Skeletal muscle cell (primary cell): ENCODE measurements around the gene SLX4.
"Not testable (repeated sequence)": the region's sequence is repeated elsewhere in the genome, so short reads cannot be mapped to it uniquely, and the experiment has no call there.

Source experiments
- DNase-seq: peaks from one replicate; pipeline ENCODE4 v3.0.0-alpha.2; 2010; ENCODE audit warnings: low read depth
- H3K4me3 ChIP-seq: 2 replicates; pipeline ENCODE4 v1.5.1; 2011; ENCODE audit warnings: low read depth, mild to moderate bottlenecking, control low read depth, low read length, moderate library complexity

The SLX4 gene

DNA sequence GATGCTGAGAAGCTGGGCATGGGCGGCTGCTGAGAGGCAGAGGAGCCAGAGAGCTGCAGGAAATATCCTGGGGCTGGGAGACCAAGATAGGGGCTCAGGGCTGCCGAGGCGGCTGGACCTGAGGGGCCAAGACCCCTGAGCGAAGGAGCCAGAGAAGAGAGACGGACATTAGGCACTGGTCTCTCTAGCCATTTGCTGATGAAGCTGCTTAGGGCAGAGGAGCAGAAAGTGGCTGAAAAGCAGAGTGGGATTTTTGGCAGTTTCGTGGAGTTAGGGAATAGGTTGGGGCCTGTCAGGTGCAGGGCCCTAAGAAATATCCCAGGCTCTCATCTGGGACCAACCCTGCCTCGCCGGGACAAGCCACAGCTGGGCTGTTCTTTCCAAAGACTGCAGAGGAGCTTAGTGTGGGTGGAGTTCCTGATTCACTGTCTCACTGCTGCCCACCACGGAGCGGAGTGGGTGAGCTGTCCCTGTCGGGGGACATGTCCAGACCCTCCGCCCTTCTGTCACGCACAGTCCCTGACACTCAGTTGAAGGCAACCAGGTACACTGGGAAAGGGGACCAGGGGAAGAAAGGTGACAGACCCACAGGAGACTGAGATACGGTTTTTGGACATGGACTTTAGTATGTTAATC, 31.8 kb upstream of the SLX4 start:
- no peak for DNase-seq
- H3K4me3 ChIP-seq = no peak overlapping the region

- DNase-seq = no peak
- no peak overlapping the region for H3K4me3 ChIP-seq
These were observed 31.1 kb upstream of the SLX4 start for GRCh38 chr16:3642397-3643094.

DNA sequence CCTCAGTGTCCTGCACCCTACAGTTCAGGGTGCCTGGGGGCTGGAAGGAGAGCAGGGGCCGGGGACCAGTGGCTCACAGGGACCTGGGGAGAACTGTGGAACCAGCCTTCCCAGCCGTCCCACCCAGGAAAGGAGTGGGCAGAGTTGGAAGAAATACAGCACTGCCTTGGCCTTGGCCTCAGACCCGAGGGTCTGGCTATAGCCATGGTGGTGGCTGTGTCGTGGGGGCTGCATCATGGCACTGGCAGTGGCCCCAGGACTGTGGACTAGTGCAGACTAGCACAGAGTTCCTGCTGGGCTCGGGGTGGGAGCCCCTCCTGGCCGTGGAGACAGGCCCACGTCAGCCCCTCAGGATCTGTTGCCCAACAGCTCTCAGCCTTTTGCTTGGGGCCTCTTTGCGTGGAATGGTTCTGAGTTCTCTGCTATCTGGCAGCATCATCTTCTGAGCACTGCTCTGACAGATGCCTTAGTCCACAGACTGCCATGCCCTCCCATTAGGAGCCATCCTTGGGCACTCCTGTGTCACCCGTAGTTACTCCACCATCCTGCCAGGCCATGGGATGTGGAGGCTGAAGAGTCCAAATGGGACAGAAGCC, 30.5 kb upstream of the SLX4 start:
- no peak for DNase-seq
- H3K4me3 ChIP-seq = no peak overlapping the region

- DNase-seq = no peak
- no peak overlapping the region for H3K4me3 ChIP-seq
These were observed 29.5 kb upstream of the SLX4 start for GRCh38 chr16:3640632-3641501.

DNA sequence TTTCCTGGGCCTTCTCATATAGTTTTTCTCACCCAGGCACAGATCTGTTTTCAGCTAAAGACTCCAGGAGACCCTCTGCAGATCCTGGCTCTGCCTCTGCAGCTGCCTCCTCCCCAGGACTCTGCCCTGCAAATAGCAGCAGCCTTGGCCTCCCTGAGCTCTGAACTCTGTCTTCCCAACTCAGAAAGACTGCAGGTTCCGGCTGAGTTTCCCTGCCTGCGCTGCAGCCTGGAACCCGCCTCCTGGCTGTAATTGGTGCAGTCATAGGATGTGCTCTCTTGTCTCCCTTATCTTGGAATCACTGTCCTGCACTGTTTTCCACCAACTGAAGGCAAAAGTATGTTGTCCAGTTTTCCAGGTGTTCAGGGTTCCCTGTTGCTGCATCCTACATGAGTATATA, 28.8 kb upstream of the SLX4 start:
- DNase-seq = no peak
- H3K4me3 ChIP-seq = no peak overlapping the region

GRCh38 chr16:3638916-3639644, 27.7 kb upstream of the SLX4 start:
- no peak for DNase-seq
- no peak overlapping the region for H3K4me3 ChIP-seq

DNA sequence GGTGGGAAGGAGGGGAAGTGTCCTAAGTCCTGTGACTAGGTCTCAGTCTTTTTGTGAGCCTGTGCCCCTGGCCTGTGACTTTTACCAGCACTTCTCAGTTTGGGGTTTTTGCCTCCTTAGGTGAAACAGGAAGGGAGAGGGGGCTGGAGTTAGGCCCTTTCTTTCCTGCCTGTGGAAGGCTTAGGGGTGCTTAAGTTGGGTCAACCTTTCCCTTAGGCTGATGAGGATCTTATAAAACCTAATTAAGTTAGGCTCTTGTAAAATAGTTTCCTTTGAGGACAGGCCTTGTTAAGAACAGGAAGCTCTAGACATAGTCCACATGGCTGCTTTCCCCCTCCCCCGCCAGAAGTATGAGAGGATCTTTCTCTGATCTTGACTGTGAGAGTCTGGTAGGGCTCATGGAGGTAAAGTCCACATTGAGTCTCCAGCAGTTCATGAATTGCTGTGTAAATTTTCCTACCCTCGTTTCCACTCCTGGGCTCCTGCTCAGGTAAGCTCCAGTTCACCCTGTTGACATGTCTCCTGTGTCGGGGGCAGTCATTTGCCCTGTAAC, 26.0 kb upstream of the SLX4 start:
- no peak for DNase-seq
- H3K4me3 ChIP-seq = no peak overlapping the region

DNA sequence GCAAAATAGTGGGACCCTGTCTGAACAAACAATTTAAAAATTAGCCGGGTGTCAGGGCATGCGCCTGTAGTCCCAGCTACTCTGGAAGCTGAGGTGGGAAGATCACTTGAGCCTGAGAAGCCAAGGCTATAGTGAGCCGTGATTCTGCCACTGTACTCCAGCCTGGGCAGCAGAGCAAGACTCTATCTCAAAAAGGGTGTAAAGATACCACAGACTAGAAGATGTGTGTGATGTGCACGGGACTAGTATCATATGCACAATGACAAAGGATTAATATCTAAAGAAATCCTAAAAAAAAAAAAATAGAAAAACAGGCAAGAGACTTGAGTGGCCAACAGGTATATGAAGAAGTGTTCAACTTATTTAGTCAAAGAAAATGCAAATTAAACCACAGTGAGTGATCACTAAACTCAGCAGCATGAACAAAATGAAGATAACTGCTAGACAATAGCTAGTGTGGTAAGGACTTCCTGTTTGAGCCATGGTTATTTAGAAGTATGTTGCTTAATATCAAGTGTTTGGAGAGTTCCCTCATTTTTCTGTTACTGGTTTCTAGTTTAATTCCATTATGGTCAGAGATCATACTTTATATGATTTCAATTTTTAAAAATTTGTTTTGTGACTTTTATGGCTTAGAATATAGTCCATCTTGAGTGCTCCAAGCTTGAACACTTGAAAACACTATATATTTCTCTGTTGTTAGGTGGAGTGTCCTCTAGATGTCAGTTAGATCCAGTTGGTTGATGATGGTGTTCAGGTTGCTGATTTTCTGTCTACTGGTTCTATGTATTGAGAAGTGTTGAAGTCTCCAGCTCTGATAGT, 14.7 kb upstream of the SLX4 start:
- H3K4me3 ChIP-seq = no peak overlapping the region
- DNase-seq = no peak

DNA sequence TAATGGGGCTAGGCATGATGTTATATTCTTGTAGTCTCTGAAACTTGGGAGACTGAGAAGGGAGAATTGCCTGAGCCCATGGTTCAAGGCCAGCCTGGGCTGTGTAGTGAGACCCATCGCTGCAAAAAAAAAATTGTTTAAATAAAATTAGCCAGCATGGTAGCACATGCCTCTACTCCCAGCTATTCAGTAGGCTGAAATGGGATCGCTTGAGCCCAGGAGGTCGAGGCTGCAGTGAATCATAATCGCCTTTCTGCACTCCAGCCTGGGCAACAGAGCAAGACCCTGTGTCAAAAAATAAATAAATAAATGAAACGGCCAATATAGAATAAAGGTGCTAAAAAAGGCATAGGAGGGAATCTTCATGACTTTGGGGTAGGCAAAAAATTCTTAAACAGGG, 13.9 kb upstream of the SLX4 start:
- no peak overlapping the region for H3K4me3 ChIP-seq
- no peak for DNase-seq

GRCh38 chr16:3623642-3624041, 12.2 kb upstream of the SLX4 start:
- no peak for DNase-seq
- H3K4me3 ChIP-seq = no peak overlapping the region

DNA sequence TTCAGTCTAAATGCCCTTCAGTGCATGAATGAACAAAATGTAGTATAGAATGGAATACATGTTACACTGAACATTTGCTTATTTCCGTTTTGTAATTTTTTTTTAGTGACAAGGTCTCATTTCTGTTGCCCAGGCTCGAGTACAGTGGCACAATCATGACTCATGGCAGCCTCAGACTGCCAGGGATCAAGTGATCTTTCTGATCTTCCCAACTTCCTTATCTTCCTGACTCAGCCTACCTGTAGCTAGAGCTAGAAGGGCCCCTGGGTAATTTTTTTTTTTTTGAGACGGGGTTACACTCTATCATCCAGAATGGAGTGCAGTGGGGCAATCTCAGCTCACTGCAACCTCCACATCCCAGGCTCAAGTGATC, 7.3 kb upstream of the SLX4 start:
- no peak for DNase-seq
- no peak overlapping the region for H3K4me3 ChIP-seq

- H3K4me3 ChIP-seq = peak overlapping the region; percentile 97
- no peak for DNase-seq
These were observed 1.4 kb upstream of the SLX4 start for GRCh38 chr16:3612510-3613466.

DNA sequence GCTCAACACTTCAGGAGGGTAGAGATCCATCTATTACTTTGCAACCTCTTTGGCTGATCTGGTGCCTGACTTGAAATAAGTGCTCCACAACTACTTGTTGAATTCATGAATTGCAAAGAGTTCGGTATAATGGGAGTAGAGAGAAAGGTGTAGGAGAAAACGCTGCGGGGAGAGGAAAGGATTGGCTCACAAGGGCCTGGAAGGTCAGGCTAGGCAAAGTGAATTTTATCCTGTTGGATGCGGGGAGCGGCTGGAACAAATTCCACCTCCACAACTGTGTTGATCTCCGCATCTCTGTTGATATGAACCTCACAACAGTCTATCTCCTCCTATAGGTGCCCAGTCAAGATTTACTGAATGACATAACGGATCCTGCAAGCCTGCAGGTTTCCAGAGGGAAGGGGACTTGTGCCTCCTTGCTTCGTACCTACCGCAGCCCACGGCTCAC, 684 bp downstream of the SLX4 start:
- no peak for DNase-seq
- peak overlapping the region; percentile 97 for H3K4me3 ChIP-seq

DNA sequence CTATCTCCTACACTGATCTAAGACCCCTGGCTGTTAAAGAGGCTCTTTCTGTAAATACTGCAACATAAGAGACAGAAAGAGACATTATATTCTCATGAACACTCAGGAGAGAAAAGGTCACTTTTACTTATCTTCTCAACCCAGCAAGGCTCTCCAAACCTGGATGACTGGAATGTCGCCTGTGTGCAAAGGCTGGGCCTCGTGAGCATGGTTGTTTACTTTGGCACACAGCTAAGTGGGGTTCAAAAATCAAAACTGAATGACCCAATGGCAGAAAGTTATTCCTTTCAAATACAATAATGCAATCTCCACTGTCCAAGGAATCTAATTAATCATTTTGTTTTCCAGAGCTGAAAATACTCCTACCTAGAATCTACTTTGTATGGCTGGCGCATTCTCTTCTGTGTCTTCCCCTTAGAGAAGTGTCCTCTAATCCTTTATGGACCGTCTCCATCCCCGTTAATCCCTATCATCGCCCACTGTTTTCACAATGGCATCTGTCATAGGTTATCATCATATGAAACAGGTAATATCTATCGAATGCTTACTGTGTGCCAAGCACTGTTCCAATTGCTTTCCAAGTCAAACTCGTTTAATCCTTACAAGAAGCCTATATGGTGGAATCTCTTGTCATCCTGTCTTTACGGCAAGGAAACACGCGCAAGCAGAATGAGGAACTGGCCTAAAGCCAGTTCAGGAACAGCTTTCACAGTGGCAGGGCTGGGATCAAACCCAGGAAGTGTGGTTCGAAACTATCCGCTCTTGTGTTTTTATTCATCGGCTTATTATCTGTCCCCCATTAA, 1.3 kb downstream of the SLX4 start:
- no peak for DNase-seq
- H3K4me3 ChIP-seq = peak overlapping the region; percentile 97

- not testable (repeated sequence) for DNase-seq, H3K4me3 ChIP-seq
These were observed 2.4 kb downstream of the SLX4 start for GRCh38 chr16:3608976-3609375.

DNA sequence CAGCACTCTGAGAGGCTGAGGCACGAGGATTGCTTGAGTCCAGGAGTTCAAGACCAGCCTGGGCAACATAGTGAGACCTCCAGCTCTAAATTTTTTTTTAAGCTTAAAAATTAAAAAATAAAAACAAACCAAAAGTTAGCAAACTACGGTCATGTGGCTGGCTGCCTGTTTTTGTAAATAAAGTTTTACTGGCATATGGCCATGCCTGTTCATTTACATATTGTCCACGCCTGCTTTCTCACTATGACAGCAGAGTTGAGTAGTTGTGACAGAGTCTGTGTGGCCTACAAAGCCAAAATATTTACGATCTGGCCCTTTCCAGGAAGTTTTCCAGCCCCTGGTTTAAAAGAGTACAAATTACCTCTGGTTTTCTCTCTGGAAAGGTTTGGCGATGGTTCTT, 3.3 kb downstream of the SLX4 start:
- DNase-seq = no peak
- no peak overlapping the region for H3K4me3 ChIP-seq

DNA sequence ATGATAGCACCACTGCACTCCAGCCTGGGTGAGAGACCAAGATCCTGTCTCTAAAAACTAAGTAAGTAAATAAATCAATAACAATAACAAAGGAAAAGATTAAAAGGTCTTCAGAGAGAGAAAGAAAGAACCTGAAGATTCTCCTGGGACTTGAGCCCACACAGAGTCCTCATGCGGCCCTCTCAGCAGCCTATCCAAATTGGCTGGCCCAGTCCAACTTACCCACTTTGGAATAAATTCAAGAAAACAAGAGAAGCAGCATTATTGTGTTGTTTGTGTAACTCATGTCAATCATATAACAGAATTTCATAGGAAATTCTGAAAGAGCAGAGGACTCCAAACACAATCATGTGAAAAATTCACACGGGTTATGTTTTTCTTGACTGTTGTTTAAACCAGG, 3.8 kb downstream of the SLX4 start:
- no peak overlapping the region for H3K4me3 ChIP-seq
- no peak for DNase-seq
